ENCODE data around the gene CATSPER3. TPM values are rescaled to one million over a fixed set of nuclear protein-coding genes. Genes with fewer than 3 reads are reported as not detected.

CATSPER3 gene
- total and polyA plus RNA-seq, 8 donors = 0.42 to 1.6 (median 0.96) TPM

DNA sequence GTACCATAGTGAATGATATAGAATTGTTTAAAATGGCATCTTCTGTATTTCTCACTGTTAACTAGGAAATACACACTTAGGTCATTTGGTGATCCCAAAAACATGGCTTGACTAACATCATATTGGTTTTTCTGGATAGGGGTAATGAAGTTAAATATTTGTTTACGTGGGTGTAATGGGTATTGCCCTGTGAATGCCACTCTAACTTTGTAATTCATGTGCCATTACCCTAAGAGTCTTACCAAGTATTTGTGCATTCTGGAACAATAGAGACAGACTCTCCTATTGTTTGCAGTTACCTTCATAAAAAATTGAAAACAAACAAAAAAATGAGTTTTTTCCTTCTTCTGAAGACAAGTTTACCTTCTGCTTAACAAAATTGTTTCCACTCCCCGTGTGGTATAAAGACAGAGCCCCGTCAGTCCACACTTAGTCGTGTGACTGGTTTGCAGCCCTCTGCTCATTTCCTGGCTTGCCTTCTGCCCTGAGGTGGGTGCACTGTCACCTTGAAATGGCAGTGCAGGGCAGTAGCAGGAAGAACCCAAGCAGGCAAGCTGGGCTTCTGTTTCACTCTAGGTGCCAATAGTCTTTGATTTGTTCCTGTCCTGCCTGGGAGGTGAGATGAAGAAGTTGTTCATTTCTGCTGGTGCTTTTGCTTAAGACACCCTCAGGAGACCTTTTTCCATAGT is 9.6 kb upstream of the CATSPER3 start:
- intact Hi-C loops (cut with DNase I) = no loop called here
- no peak for DNase-seq
- no peaks in the 10 kb centered on the region for H3K27me3 ChIP-seq
- peaks cover 0 to 15% of the 10 kb centered on the region in 2 donors for H3K9me3 ChIP-seq
- TF ChIP-seq, protein P1, sequence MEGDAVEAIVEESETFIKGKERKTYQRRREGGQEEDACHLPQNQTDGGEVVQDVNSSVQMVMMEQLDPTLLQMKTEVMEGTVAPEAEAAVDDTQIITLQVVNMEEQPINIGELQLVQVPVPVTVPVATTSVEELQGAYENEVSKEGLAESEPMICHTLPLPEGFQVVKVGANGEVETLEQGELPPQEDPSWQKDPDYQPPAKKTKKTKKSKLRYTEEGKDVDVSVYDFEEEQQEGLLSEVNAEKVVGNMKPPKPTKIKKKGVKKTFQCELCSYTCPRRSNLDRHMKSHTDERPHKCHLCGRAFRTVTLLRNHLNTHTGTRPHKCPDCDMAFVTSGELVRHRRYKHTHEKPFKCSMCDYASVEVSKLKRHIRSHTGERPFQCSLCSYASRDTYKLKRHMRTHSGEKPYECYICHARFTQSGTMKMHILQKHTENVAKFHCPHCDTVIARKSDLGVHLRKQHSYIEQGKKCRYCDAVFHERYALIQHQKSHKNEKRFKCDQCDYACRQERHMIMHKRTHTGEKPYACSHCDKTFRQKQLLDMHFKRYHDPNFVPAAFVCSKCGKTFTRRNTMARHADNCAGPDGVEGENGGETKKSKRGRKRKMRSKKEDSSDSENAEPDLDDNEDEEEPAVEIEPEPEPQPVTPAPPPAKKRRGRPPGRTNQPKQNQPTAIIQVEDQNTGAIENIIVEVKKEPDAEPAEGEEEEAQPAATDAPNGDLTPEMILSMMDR (IDR thresholded peaks at IDR 0.05) = no peak
- no peak overlapping the region for H3K4me3 ChIP-seq
- no peaks in the 10 kb centered on the region for H3K4me1 ChIP-seq
- H3K36me3 ChIP-seq = peaks cover 0 to 47% of the 10 kb centered on the region in 2 donors
- H3K27ac ChIP-seq = no peak overlapping the region
- no peak for ATAC-seq

DNA sequence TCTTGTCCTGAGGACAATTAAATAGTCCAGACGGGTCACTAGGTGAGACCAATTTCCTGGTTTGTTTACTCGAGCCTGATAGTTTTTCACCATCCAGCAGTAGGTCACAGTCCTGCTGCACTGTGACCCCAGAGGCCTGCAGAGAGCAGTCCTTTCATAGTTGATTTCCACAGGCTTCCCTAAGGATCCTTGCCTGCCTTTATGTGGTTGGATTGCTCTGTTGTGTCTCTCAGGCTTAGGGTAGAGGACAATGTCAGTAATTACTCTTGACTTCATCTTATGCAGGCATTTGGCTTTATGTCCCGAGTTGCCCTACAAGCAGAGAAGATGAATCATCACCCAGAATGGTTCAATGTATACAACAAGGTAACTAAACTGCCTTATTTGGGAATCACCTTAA is 9.0 kb upstream of the CATSPER3 start:
- no peaks in the 10 kb centered on the region for H3K27me3 ChIP-seq
- intact Hi-C loops (cut with DNase I) = no loop called here
- DNase-seq (no peak), ATAC-seq (no peak)
- TF ChIP-seq, protein P1 (IDR thresholded peaks at IDR 0.05) = no peak
- H3K27ac ChIP-seq = no peak overlapping the region
- H3K4me1 ChIP-seq = no peaks in the 10 kb centered on the region
- H3K36me3 ChIP-seq = peaks cover 0 to 54% of the 10 kb centered on the region in 2 donors
- peaks cover 0 to 15% of the 10 kb centered on the region in 2 donors for H3K9me3 ChIP-seq
- H3K4me3 ChIP-seq = no peak overlapping the region

DNA sequence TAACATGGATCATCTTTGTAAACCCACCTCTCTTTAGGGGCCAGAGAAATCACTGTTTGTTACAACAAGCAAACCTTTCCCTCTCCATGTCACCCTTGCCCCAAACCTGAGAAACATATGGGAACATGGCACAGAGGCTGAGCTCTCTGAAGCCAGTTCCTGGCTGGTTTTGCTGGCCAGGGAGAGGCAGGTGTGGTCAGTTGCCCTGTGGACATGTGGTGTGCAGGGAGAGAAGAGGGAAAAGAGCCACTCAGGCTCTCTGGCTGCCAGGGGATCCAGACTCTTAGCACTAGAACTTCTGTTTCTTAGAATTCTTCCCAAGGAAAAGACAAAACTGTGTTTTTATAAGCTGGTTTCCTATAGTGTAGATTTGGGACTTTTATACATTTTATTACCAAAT is 4.6 kb upstream of the CATSPER3 start:
- intact Hi-C loops (cut with DNase I) = no loop called here

DNA sequence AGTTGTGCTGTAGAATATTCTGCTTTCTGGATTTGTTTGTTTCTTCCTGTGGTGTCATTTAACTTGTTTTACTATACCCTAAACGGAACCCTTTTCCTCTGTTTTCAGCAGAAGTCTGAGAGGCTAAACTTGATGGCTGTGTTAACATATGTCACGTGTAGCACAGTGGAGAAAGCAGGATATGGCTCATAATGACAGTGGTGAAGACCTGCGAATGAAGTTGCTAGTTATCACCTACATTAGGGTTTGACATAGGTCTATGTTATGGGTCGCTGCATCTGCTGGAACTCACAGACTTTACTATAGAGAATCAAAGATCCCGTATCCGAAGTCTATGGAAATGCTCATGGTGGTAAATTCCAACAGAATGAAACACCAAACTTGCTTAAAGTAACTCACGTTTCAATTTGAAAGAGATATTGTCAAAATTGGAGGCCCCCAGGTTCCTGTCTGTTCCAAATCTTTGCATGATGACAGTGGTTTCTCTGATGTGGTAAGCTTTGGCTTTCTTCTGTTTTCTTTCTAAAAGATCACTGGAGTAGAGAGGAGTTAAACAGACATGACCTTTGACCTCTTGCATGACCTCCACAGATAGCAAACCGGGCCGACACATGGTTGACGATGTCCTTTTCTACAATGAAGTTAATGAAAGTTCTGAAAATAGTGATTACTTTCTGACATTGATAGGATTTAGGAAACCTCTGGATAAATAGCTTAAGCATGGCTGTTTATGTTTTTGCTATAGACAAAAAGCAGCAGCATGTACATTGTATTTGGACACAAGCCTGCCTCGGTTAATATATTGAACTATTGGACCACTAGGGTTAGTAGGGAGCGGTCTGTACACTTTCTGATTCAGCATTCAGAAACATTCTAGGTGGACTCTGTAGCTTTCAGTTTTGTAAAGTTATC is 3.1 kb upstream of the CATSPER3 start:
- H3K27ac ChIP-seq = no peak overlapping the region
- H3K27me3 ChIP-seq = no peaks in the 10 kb centered on the region
- DNase-seq (no peak), ATAC-seq (no peak)
- peaks cover 0 to 60% of the 10 kb centered on the region in 2 donors for H3K36me3 ChIP-seq
- no peaks in the 10 kb centered on the region for H3K9me3 ChIP-seq
- no peak overlapping the region for H3K4me3 ChIP-seq
- H3K4me1 ChIP-seq = no peaks in the 10 kb centered on the region
- intact Hi-C loops (cut with DNase I) = no loop called here
- TF ChIP-seq, protein P1 (IDR thresholded peaks at IDR 0.05) = no peak

More for the DNA sequence above, 4.6 kb upstream of the CATSPER3 start:
- ATAC-seq (no peak), DNase-seq (no peak)
- no peaks in the 10 kb centered on the region for H3K9me3 ChIP-seq
- H3K4me3 ChIP-seq = no peak overlapping the region
- H3K27me3 ChIP-seq = no peaks in the 10 kb centered on the region
- H3K36me3 ChIP-seq = peaks cover 0 to 67% of the 10 kb centered on the region in 2 donors
- H3K4me1 ChIP-seq = no peaks in the 10 kb centered on the region
- no peak overlapping the region for H3K27ac ChIP-seq
- TF ChIP-seq, protein P1 (IDR thresholded peaks at IDR 0.05) = no peak

DNA sequence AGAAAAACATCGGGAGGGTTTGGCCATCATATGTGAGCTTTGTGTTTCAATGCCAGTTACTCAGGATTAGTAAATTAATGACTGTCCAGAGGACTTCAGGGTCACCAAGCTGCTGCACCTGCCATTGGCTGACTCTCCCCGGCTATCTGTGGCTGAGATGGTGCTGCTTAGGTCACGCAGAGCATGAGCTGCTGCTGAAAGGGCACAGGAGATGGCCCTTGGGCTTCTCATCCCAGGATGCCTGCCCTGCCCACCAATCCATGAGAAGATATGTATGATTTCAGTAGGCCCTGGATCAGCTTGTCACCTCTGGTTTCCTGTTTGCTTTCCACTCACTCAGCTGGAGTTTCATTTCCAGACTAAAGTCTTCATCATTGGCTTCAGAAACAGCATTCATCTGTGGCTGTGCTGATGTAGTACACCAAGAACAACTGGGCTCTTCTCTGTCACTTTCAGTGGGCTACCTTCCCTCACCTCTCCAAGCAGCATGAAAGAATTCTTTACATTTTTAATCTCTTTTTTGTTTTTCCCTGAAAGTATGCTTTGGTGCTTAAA is 2.4 kb upstream of the CATSPER3 start:
- Histone ChIP-seq H3K4me3 (no peak overlapping the region), H3K27ac (no peak overlapping the region), H3K36me3 (peaks cover 0 to 53% of the 10 kb centered on the region in 2 donors), H3K4me1 (no peaks in the 10 kb centered on the region), H3K9me3 (no peaks in the 10 kb centered on the region), H3K27me3 (no peaks in the 10 kb centered on the region)
- intact Hi-C loops (cut with DNase I) = no loop called here
- DNase-seq = no peak
- no peak for ATAC-seq
- TF ChIP-seq, protein P1 (IDR thresholded peaks at IDR 0.05) = no peak
